Tibial nerve (tissue), 4 donors: ENCODE data around the gene CLIP3. TPM values are rescaled to one million over a fixed set of nuclear protein-coding genes. Genes with fewer than 3 reads are reported as not detected.

Source experiments
- DNase-seq, 2 donors: peaks; one replicate each; pipeline ENCODE4 v3.0.0-alpha.2; 2019; ENCODE audit warnings: low spot score in 2 of 2
- H3K27ac ChIP-seq, 4 donors: fragments of 200-600 bp; sonication (generic) in 3 of 4; one replicate each; pipeline ENCODE4 v1.5.1; 2017 to 2019; ENCODE audit warnings: mild to moderate bottlenecking in 1 of 4
- H3K27me3 ChIP-seq, 2 donors: fragments of 200-600 bp; sonication (generic) in 1 of 2; one replicate each; pipeline versions ENCODE4 v1.5.1 to v1.6.0; 2017 to 2019
- H3K36me3 ChIP-seq, 3 donors: fragments of 200-600 bp; sonication (generic); one replicate each; pipeline ENCODE4 v1.5.1; 2018 to 2019
- H3K4me1 ChIP-seq, 4 donors: fragments of 200-600 bp; sonication (generic) in 3 of 4; one replicate each; pipeline ENCODE4 v1.5.1; 2017 to 2019
- H3K4me3 ChIP-seq, 4 donors: fragments of 200-600 bp; sonication (generic) in 3 of 4; one replicate each; pipeline ENCODE4 v1.5.1; 2017 to 2019; ENCODE audit warnings: mild to moderate bottlenecking in 1 of 4, moderate library complexity in 1 of 4
- H3K9me3 ChIP-seq, 4 donors: fragments of 200-600 bp; sonication (generic) in 3 of 4; one replicate each; pipeline ENCODE4 v1.5.1; 2017 to 2019
- EP300 ChIP-seq, 2 donors: sonication (generic); formaldehyde crosslinking; IDR thresholded peaks; one replicate each; pipeline ENCODE4 v1.6.1; 2017; ENCODE audit warnings: antibody characterized with exemption in 2 of 2, mild to moderate bottlenecking in 1 of 2
- POLR2A ChIP-seq, 2 donors: fragments of 450-650 bp; IDR thresholded peaks; one replicate each; pipeline ENCODE4 v1.6.1; 2017; ENCODE audit warnings: antibody characterized with exemption in 2 of 2, mild to moderate bottlenecking in 2 of 2, moderate library complexity in 2 of 2
- WGBS, 2 donors: methylation state at CpG; one replicate each; pipeline ENCODE4 v1.1.5; 2018; 5-methylcytosine and 5-hydroxymethylcytosine counted together
- total RNA-seq, 4 donors: library from RNA; depleted of rRNA; stranded (reverse); fragments of >200 nt; gene quantifications; one replicate each; pipeline ENCODE4 v1.1.0, GENCODE V29; 2016
- TF ChIP-seq, protein P1 (sequence below), 5 experiments: fragments of 200-600 bp in 3 of 5; fragments of 450-650 bp in 2 of 5; sonication (generic) in 3 of 5; IDR thresholded peaks; one replicate each; pipeline ENCODE4 v1.5.1; 2016 to 2019; ENCODE audit warnings: antibody characterized with exemption in 5 of 5, mild to moderate bottlenecking in 3 of 5, moderate library complexity in 2 of 5

CLIP3 gene
- total RNA-seq, 4 donors from 2014 or later: 20.1 to 44.7 (median 24.6) TPM

GRCh38 chr19:36014012-36014924, 18.4 kb downstream of the CLIP3 start, which contains the start of gene ALKBH6:
Gene ALKBH6, minus strand, starts transcription at chr19:36014213. Its CDS starts 816 bp downstream, at chr19:36013397.
- Histone ChIP-seq H3K36me3 (peaks cover 0 to 38% (median 0%) of the 10 kb centered on the region in 3 donors), H3K27me3 (no peaks in the 10 kb centered on the region), H3K27ac (peak within 1 kb of the TSS; percentile 80 to 96 (median 90)), H3K9me3 (no peaks in the 10 kb centered on the region), H3K4me3 (peak within 1 kb of the TSS; percentile 57 to 75 (median 69)), H3K4me1 (peaks cover 0 to 27% (median 14%) of the 10 kb centered on the region in 4 donors)
- DNase-seq: peak; percentile 100
- TF ChIP-seq, protein P1, sequence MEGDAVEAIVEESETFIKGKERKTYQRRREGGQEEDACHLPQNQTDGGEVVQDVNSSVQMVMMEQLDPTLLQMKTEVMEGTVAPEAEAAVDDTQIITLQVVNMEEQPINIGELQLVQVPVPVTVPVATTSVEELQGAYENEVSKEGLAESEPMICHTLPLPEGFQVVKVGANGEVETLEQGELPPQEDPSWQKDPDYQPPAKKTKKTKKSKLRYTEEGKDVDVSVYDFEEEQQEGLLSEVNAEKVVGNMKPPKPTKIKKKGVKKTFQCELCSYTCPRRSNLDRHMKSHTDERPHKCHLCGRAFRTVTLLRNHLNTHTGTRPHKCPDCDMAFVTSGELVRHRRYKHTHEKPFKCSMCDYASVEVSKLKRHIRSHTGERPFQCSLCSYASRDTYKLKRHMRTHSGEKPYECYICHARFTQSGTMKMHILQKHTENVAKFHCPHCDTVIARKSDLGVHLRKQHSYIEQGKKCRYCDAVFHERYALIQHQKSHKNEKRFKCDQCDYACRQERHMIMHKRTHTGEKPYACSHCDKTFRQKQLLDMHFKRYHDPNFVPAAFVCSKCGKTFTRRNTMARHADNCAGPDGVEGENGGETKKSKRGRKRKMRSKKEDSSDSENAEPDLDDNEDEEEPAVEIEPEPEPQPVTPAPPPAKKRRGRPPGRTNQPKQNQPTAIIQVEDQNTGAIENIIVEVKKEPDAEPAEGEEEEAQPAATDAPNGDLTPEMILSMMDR (IDR thresholded peaks at IDR 0.05): peak in 2 of 5 experiments; percentile 24 to 43
- peak; percentile 44 to 47 for TF ChIP-seq EP300 (IDR thresholded peaks at IDR 0.05)
- no peak for TF ChIP-seq POLR2A (IDR thresholded peaks at IDR 0.05)
- 2 to 3% methylated on average over 40 to 41 of the region's 42 CpGs for WGBS, 2 donors

DNA sequence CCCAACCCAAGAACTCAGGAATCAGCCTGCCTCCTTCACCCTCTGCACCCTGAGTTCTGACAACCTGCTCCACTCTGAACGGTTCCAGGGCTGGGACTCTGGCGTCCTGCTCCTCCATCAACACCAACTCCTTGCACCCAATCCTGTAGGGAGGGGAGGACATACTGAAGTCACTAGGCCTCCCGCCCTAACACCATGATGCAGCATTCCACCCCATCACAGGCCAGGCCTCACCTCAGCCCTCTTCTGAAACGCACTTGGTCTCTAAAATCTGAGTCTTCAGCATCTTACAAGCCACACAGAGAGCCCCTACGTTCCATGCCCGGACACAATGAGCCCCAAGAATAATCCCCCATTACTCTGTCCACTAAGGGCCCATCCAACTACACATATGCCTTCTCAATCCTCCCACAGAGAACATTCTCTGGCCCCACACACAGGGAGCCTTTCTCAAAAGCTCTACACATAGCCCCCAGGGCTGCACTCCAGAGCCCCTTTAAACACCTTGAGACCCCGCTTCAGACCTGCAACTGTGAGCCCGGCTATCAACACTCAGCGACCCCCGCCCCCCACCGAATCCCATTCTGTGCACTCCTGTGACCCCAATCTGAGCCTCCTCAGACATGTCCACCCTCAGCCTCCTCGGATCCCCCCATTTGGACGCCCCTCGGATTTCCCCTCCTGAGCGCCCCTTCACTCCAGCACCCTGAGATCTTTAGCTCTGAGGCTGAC, 19.2 kb downstream of the CLIP3 start:
- no peak for DNase-seq
- Histone ChIP-seq H3K27me3 (no peaks in the 10 kb centered on the region), H3K4me1 (peaks cover 0 to 35% (median 21%) of the 10 kb centered on the region in 4 donors), H3K36me3 (peaks cover 0 to 30% (median 0%) of the 10 kb centered on the region in 3 donors), H3K9me3 (no peaks in the 10 kb centered on the region), H3K4me3 (peak overlapping the region; percentile 57 to 75 (median 69)), H3K27ac (peak overlapping the region; percentile 80 to 96 (median 90))
- TF ChIP-seq POLR2A (IDR thresholded peaks at IDR 0.05) (no peak), EP300 (IDR thresholded peaks at IDR 0.05) (no peak)
- TF ChIP-seq, protein P1 (IDR thresholded peaks at IDR 0.05): no peak
- 25 to 26% methylated on average over 15 of the region's 15 CpGs for WGBS, 2 donors

GRCh38 chr19:36010402-36010801, 22.3 kb downstream of the CLIP3 start:
- 94 to 97% methylated on average over 5 to 11 of the region's 11 CpGs for whole genome bisulfite sequencing, 2 donors
- no peaks in the 10 kb centered on the region for H3K27me3 ChIP-seq
- no peaks in the 10 kb centered on the region for H3K36me3 ChIP-seq
- H3K9me3 ChIP-seq: no peaks in the 10 kb centered on the region
- peaks cover 0 to 35% (median 22%) of the 10 kb centered on the region in 4 donors for H3K4me1 ChIP-seq
- H3K27ac ChIP-seq: peak overlapping the region in 1 of 4 donors; percentile 88
- no peak for DNase-seq
- H3K4me3 ChIP-seq: no peak overlapping the region
- no peak for TF ChIP-seq POLR2A (IDR thresholded peaks at IDR 0.05)
- no peak for TF ChIP-seq EP300 (IDR thresholded peaks at IDR 0.05)
- TF ChIP-seq, protein P1 (IDR thresholded peaks at IDR 0.05): no peak

DNA sequence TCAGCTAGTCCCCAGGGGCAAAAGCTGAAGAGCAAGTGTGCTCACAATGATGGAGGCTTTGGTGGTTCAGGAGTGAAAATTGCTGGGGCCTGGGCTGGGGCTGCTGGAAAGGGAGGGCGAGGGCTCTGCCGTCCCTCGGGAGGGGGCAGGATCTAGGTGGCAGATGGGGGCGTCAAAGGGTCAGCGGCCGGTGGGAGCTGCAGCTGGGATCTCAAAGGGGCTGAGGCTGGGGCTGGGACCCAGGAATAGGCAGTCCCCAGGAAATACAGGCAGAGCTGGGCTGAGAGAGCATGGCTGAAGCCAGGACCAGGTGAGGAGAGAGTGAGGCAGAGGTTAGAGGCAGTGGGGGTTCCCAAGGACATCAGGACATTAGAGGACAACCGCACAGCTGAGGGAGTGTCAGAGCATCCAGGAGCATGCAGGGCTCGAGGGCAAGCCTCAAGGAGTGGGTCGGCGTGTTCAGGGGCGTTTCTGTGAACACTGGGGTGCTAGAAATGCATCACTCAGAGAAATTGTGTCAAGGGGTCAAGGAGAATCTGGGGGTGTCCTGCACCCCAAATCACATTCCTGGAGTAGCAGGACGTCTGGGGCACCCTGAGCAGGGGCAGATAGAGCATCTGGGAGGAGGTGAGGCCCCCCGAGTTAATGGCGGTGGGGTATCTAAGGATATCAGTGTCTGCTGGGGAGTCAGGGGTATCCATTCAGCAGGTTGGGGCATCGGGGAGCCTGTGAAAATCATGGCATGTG, 22.9 kb downstream of the CLIP3 start:
- TF ChIP-seq POLR2A (IDR thresholded peaks at IDR 0.05): no peak
- TF ChIP-seq, protein P1 (IDR thresholded peaks at IDR 0.05): no peak
- no peak for TF ChIP-seq EP300 (IDR thresholded peaks at IDR 0.05)
- H3K9me3 ChIP-seq: no peaks in the 10 kb centered on the region
- no peaks in the 10 kb centered on the region for H3K36me3 ChIP-seq
- no peak for DNase-seq
- peak overlapping the region; percentile 39 to 88 (median 78) for H3K27ac ChIP-seq
- peaks cover 0 to 33% (median 22%) of the 10 kb centered on the region in 4 donors for H3K4me1 ChIP-seq
- 51 to 53% methylated on average over 15 of the region's 15 CpGs for WGBS, 2 donors
- peak overlapping the region; percentile 27 to 53 (median 42) for H3K4me3 ChIP-seq
- H3K27me3 ChIP-seq: no peaks in the 10 kb centered on the region
